Hematopoietic multipotent progenitor cell treated with erythropoietin and hydrocortisone succinate and interleukin-3 and kit ligand, for 15 days (in vitro differentiated cells): ENCODE results near the gene ZC2HC1C.

ENCODE experiments used
- DNase-seq: peaks from one replicate; pipeline ENCODE4 v3.0.0-alpha.2; 2015; ENCODE audit warnings: low spot score

The ZC2HC1C gene

GRCh38 chr14:75069121-75069810 is at the start of gene ZC2HC1C:
Gene ZC2HC1C (plus strand): TSS chr14:75069641. CDS start chr14:75070574, 933 bp downstream.
- DNase-seq: peak; percentile 83

- peak; percentile 29 for DNase-seq
These were observed 46.8 kb upstream of the ZC2HC1C start for GRCh38 chr14:75022655-75023054.

- no peak for DNase-seq
These were observed 46.3 kb upstream of the ZC2HC1C start for GRCh38 chr14:75023108-75023507.

GRCh38 chr14:75025082-75025481 is 44.4 kb upstream of the ZC2HC1C start:
- no peak for DNase-seq

GRCh38 chr14:75025876-75026275 is 43.6 kb upstream of the ZC2HC1C start:
- DNase-seq: no peak

GRCh38 chr14:75030147-75030546 is 39.3 kb upstream of the ZC2HC1C start:
- no peak for DNase-seq

GRCh38 chr14:75032939-75033338 is 36.5 kb upstream of the ZC2HC1C start:
- no peak for DNase-seq

GRCh38 chr14:75040507-75040906 is 28.9 kb upstream of the ZC2HC1C start:
- DNase-seq: no peak

GRCh38 chr14:75040959-75041358 is 28.5 kb upstream of the ZC2HC1C start:
- DNase-seq: no peak

- no peak for DNase-seq
These were observed 27.8 kb upstream of the ZC2HC1C start for GRCh38 chr14:75041613-75042012.

GRCh38 chr14:75042035-75042434 is 27.4 kb upstream of the ZC2HC1C start:
- no peak for DNase-seq

GRCh38 chr14:75044322-75044721 is 25.1 kb upstream of the ZC2HC1C start:
- no peak for DNase-seq

GRCh38 chr14:75044752-75045151 is 24.7 kb upstream of the ZC2HC1C start:
- no peak for DNase-seq

GRCh38 chr14:75046275-75046674 is 23.2 kb upstream of the ZC2HC1C start:
- no peak for DNase-seq

- no peak for DNase-seq
These were observed 22.5 kb upstream of the ZC2HC1C start for GRCh38 chr14:75046899-75047298.

GRCh38 chr14:75047506-75047905 is 21.9 kb upstream of the ZC2HC1C start:
- no peak for DNase-seq

- DNase-seq: no peak
These were observed 21.3 kb upstream of the ZC2HC1C start for GRCh38 chr14:75048101-75048500.

- no peak for DNase-seq
These were observed 20.3 kb upstream of the ZC2HC1C start for GRCh38 chr14:75049136-75049535.

- no peak for DNase-seq
These were observed 19.7 kb upstream of the ZC2HC1C start for GRCh38 chr14:75049731-75050201.

GRCh38 chr14:75050852-75051555 is 18.4 kb upstream of the ZC2HC1C start, which contains the start of gene MLH3:
Gene MLH3 (minus strand): TSS chr14:75051467. CDS start chr14:75049655, 1,812 bp downstream.
- peak; percentile 82 for DNase-seq

- no peak for DNase-seq
These were observed 17.9 kb upstream of the ZC2HC1C start for GRCh38 chr14:75051556-75051899.

GRCh38 chr14:75053396-75054291 is 15.8 kb upstream of the ZC2HC1C start:
- no peak for DNase-seq
